Myocyte (in vitro differentiated cells): ENCODE measurements around the gene CTU2. TPM values are rescaled to one million over a fixed set of nuclear protein-coding genes. Genes with fewer than 3 reads are reported as not detected.

Experiments
- DNase-seq: peaks from one replicate; pipeline ENCODE4 v3.0.0-alpha.2; 2012; ENCODE audit warnings: low read depth
- total RNA-seq: library from RNA; depleted of rRNA; stranded (reverse); fragments of >200 nt; gene quantifications from 2 replicates; pipeline ENCODE4 v1.2.3, GENCODE V29; 2014

CTU2 gene
- total RNA-seq, 1 donor from 2014 or later = 20.6 TPM

GRCh38 chr16:88681084-88681680, 25.1 kb upstream of the CTU2 start:
- DNase-seq = no peak

DNA sequence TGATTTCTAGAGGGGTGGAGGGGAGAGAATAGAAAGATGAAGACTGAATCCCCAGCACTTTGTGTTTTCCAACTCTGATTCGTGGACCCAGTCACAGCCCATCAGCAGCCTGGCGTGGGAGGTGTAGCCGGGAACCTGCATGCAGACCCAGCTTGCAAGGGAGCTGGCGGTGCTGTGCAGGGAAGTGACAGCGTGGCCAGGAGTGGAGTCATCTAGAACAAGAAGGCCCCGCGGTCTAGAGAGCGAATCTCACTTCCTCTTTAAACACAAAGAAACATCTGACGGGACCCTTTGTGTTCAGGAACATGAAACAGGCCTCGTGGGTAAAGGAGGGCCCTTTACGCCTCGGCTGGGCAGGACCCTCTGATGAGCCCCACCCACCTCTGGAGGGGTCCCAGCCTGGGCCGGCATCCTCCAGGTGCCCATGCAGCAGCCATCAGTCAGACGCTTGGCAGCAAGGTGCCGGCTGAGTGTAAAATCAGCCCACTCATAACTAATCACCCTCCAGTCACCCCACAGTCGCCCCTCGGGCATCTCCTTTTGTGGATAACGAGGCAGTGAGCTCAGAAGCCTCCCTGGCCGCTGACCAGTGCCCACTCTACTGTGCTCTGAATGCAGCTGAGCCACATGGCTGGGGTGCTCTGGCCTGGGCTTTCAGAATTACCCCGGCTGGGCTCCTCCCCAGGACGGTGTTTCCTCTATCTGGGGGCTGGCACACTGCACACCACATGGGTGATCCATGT, 24.4 kb upstream of the CTU2 start:
- no peak for DNase-seq

- DNase-seq = no peak
Measured at GRCh38 chr16:88684569-88685155, 21.6 kb upstream of the CTU2 start.

DNA sequence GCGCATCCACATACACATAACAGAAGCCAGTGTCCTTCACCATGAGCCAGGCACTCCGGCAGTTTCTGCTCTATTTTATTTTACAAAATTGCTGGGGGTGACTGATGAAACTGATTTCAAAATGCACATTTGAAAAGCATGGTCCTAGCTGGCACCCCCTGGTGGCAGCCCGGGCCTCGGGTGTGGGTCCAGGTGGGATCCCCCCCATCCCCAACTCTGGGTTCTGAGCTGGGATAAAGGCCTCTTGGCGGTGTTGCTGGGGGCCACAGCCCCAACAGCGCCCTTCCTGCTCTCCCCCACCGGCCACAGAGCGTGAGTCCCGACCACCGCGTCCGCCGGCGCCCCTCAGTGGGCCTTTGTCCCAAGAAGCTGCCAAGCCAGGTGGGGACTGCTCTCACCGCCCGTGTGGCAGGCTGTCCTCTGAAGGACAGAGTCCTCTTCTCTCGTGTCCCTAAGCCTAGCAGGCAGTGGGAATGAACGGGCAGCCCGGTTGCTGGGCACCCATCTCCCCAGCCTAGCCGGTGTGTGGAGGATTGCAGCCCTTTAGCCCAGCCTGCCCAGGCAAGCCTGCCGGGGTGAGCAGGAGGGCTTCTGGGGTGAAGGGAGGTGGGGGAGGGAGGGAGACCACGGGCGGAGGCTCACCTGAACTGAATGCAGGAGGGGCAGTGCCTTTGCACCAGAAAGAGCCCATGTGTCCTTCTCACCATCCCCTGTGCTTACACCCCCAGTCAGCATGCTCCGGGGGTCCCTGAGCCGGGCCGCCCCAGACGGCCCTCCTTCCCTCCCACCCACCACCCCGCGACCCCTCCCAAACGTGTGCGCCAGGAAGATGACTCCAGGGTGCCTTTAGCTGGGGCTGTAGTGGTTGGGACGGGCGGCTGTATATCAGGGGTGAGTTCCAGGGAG, 20.9 kb upstream of the CTU2 start:
- DNase-seq = peak; percentile 35

DNA sequence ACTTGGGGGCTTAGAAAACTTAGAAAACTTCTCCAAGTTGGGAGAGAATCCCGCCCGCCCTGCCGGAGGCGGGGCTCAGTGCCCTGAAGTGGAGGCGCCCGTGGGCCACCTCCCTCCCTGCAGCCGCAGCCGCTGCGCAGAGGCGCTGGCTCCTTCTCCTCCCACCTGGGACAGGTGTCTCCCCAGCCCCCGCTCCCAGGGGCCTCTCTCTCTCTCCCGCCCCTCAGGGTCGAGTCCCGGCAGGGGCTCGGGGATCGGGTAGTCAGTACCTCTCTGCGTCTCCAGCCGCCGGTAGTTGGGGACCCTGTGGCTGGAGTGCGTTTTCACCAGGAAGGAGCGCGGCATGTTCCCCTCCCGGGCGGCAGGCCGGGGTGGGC, 20.3 kb upstream of the CTU2 start:
- no peak for DNase-seq

- peak; percentile 79 for DNase-seq
Measured at GRCh38 chr16:88686439-88687253, 19.7 kb upstream of the CTU2 start, which contains the start of gene SNAI3. SNAI3 (minus strand) TSS chr16:88686507; CDS start chr16:88686406, 101 bp downstream.

- no peak for DNase-seq
Measured at GRCh38 chr16:88687254-88687576, 19.1 kb upstream of the CTU2 start.

DNA sequence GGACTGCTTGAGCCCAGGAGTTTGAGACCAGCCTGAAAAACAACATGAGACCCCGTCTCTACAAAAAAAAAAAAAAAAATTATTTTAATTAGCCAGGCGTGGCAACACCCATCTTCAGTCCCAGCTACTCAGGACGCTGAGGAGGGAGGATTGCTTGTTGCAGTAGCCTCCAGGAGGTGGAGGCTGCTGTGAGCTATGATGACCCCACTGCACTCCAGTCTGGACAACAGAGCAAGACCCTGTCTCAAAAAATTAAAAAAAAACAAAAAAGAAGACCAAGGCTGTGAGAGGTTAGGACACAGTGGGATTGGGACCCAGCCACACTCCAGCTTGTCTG, 18.7 kb upstream of the CTU2 start:
- DNase-seq = no peak

DNA sequence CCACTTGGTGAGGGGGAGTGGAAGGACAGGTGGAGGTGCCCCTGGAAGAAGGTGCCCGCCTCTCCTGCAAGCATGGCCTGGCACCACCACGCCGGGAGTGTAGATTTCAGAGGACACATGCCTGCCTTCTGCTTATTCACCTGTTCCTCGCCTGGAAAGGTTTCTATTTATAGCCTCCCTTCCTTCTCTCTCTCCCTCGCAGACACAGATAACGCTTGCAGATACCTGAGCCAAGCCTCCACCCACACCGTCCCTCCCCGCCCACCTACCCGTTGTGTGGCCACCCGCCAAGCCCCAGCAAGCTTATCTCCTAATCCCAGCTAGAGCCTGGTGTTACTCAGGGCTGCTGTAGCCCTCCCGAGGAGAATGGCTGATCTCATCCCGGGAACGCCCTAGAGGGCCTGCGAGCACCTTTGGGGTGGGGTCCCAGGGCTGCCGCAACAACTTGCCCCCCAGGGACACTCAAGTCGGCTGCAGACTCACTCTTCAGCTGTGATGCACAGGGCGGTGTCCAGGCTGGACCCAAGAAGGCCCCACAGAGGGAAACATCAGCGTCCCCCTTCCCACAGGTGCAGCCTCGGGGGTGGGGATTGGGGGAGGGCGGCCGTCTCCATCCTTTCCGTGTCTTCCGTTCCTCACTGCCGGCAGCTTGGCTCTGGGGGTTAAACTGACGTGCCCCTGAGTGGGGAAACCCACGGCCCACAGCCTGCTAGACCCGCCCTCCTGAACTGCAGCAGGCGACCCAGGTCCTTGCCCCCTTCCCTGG, 18.1 kb upstream of the CTU2 start:
- DNase-seq = peak; percentile 47

DNA sequence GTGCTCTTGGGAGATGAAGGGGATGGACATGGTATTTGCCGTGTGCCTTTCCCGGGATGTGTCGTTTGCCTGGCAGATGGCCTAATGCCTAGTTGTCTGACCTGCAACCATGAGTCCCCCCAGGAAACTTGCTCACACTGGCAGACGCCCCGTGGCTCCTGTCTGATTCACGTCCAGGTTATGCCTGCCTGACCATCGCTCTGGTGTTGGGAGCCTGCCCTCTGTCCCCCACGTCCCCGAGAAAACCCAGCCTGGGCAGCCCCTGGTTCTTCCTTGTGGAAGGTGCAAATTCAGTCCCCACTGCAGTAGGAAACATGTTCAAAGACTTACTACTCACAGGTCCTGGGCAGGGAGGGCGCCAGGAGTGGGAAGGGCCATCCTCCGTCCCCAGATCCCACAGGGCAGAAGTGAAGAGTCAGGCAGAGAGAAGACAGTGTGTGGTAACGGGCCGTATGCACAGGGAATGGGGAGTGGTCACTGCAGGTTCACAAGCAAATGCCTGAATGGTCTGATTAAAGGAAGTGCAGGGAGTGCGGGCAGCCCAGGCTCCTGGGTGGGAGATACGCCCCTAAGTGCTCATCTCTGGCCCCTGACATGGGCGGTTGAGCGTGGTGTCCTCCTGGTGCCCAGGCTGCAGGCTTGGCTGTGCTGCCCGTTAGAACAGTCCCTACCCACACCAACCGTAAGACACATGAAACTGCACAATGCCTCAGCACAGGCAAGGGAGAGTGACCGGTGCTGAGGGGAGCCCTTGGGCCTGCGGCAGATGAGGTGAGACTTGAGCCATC, 15.8 kb upstream of the CTU2 start:
- DNase-seq = no peak

- DNase-seq = no peak
Measured at GRCh38 chr16:88691129-88691813, 15.0 kb upstream of the CTU2 start.

DNA sequence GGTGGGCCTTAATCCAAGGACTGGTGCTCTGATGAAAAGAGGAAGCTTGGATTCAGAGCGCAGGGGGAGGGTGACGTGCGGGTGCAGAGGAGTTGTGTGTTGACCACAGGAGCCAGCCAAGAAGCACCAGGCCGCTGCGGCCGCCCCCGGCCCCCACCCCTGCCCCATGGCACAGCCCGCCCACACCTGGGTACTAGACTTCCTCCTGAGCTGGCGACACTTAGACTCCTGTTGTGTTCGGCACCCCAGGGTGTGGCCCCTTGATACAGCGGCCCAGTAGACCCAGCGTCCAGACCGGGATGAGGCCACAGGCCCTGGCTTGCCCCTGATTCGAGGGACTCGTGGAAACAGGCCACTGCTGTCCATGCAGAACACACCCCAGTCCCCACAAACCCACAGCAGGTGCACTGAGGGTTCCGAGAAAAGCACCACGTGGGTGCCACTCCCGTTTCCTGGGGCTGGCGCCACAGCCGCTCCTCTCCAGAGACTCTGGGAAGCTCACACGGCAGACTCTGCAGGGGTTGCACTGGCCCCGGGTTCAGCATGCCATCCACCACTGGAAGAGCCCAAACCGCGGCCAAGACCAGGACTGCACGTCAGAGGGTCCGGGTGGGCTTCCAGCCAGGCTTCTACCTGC, 14.3 kb upstream of the CTU2 start:
- peak; percentile 63 for DNase-seq

GRCh38 chr16:88692861-88693260, 13.4 kb upstream of the CTU2 start:
- no peak for DNase-seq

GRCh38 chr16:88693420-88694177, 12.7 kb upstream of the CTU2 start:
- DNase-seq = no peak

GRCh38 chr16:88694221-88695087, 11.8 kb upstream of the CTU2 start:
- DNase-seq = no peak

- no peak for DNase-seq
Measured at GRCh38 chr16:88695218-88695617, 11.1 kb upstream of the CTU2 start.

- DNase-seq = peak; percentile 63
Measured at GRCh38 chr16:88695753-88696152, 10.6 kb upstream of the CTU2 start.
